RPMI8226 (cell line): Measurements from ENCODE around the gene EIF4E.
"Not testable (repeated sequence)": the region's sequence is repeated elsewhere in the genome, so short reads cannot be mapped to it uniquely, and the experiment has no call there.

Experiments
- DNase-seq: peaks from one replicate; pipeline ENCODE4 v3.0.0-alpha.2; 2015

EIF4E gene

GRCh38 chr4:98872120-98872906 lies 56.6 kb downstream of the EIF4E start:
- DNase-seq, result not testable (repeated sequence)

GRCh38 chr4:98867648-98868047 lies 61.3 kb downstream of the EIF4E start:
- DNase-seq, result no peak

- DNase-seq, result no peak
Observed at GRCh38 chr4:98865059-98865458, 63.9 kb downstream of the EIF4E start.

GRCh38 chr4:98864560-98864959 lies 64.4 kb downstream of the EIF4E start:
- no peak for DNase-seq

- no peak for DNase-seq
Observed at GRCh38 chr4:98862371-98862770, 66.6 kb downstream of the EIF4E start.

- no peak for DNase-seq
Observed at GRCh38 chr4:98861100-98861884, 67.6 kb downstream of the EIF4E start.

GRCh38 chr4:98851806-98852205 lies 77.1 kb downstream of the EIF4E start:
- no peak for DNase-seq

- no peak for DNase-seq
Observed at GRCh38 chr4:98850937-98851336, 78.0 kb downstream of the EIF4E start.

GRCh38 chr4:98848448-98848847 lies 80.5 kb downstream of the EIF4E start:
- DNase-seq, result no peak

GRCh38 chr4:98845960-98846359 lies 83.0 kb downstream of the EIF4E start:
- DNase-seq, result no peak

- DNase-seq, result not testable (repeated sequence)
Observed at GRCh38 chr4:98842917-98843316, 86.0 kb downstream of the EIF4E start.

- DNase-seq, result no peak
Observed at GRCh38 chr4:98838977-98839618, 89.8 kb downstream of the EIF4E start.

- DNase-seq, result no peak
Observed at GRCh38 chr4:98838531-98838930, 90.4 kb downstream of the EIF4E start.

- DNase-seq, result no peak
Observed at GRCh38 chr4:98833384-98833783, 95.5 kb downstream of the EIF4E start.

GRCh38 chr4:98831036-98831435 lies 97.9 kb downstream of the EIF4E start:
- DNase-seq, result not testable (repeated sequence)
